DND-41 (cell line): ENCODE results near the gene BICC1.

ENCODE experiments used
- CTCF ChIP-seq: IDR thresholded peaks from 2 replicates; pipeline ENCODE4 v1.5.1; 2012; ENCODE audit warnings: borderline replicate concordance, low read length, moderate library complexity, mild to moderate bottlenecking; ENCODE audit not compliant: poor library complexity, severe bottlenecking; ENCODE audit errors: extremely low read depth
- EZH2 ChIP-seq: IDR thresholded peaks from 3 replicates; pipeline ENCODE4 v1.6.1; 2012; ENCODE audit warnings: borderline replicate concordance, low read depth, mild to moderate bottlenecking, moderate library complexity, low read length, inconsistent platforms; ENCODE audit not compliant: severe bottlenecking

- TF ChIP-seq CTCF, result no peak
- no peak for TF ChIP-seq EZH2
These were observed 192.0 kb downstream of the BICC1 start for GRCh38 chr10:58704671-58705141.
